HepG2 (cell line): ENCODE results near the gene FUT4. TPM values are rescaled to one million over a fixed set of nuclear protein-coding genes. Genes with fewer than 3 reads are reported as not detected.

ENCODE experiments used
- ATAC-seq: fragments of 200-7000 bp; cut with Tn5 transposase; 3 replicates; pipeline ENCODE4 v1.9.1; 2020; ENCODE audit warnings: mild to moderate bottlenecking, moderate library complexity
- BruUV-seq: library from RNA; stranded (reverse); fragments of 400-500 nt; replicated peaks from 2 replicates; lab custom pipeline; 2021; lab: Mats Ljungman, UMichigan
- CTCF ChIA-PET: fragments of 300-600 bp; formaldehyde crosslinking; extraction: SDS; loops from one replicate; lab custom pipeline; 2021; ENCODE audit warnings: low total read pairs, inconsistent platforms, low intra/inter-chr PET ratio; lab: Yijun Ruan, JAX
- POLR2A ChIA-PET: fragments of 350-600 bp; sonication (Branson Sonifier 250); formaldehyde crosslinking; loops from one replicate; lab custom pipeline; 2020; ENCODE audit warnings: antibody characterized with exemption, inconsistent platforms; lab: Yijun Ruan, JAX
- DNase-seq: peaks from one replicate; pipeline ENCODE4 v3.0.0-alpha.2; 2015; ENCODE audit warnings: low spot score
- FAIRE-seq: peaks from 3 replicates; lab custom pipeline; 2011; peaks lifted over from hg19 to GRCh38; lab: Jason Lieb, UNC
- H2AFZ ChIP-seq: one replicate; pipeline ENCODE4 v1.6.1; 2011; ENCODE audit warnings: low read length, inconsistent platforms
- H3K27ac ChIP-seq: fragments of 300-600 bp; 3 replicates; pipeline ENCODE4 v1.8.0; 2011; ENCODE audit warnings: mixed run types, mild to moderate bottlenecking, mixed read lengths, low read length, inconsistent platforms; ENCODE audit not compliant: insufficient read depth; ENCODE audit errors: extremely low read length
- H3K27me3 ChIP-seq, 2 experiments: fragments of 200-600 bp in 1 of 2; 2 replicates in 1 of 2; 3 replicates in 1 of 2; pipeline versions ENCODE4 v1.6.0 to v1.8.0; 2011; ENCODE audit warnings: low read length in 2 of 2, mild to moderate bottlenecking in 2 of 2, moderate library complexity in 2 of 2, inconsistent platforms in 1 of 2; ENCODE audit not compliant: insufficient read depth in 2 of 2, control insufficient read depth in 1 of 2
- H3K36me3 ChIP-seq, 2 experiments: fragments of 200-600 bp in 1 of 2; replicated peaks in 1 of 2; 2 replicates in 1 of 2; 3 replicates in 1 of 2; pipeline versions ENCODE4 v1.5.1 to v1.8.0; 2011; ENCODE audit warnings: low read length in 2 of 2, inconsistent platforms in 1 of 2; ENCODE audit not compliant: insufficient read depth in 2 of 2, control insufficient read depth in 1 of 2
- H3K4me1 ChIP-seq: 2 replicates; pipeline ENCODE4 v1.5.1; 2012; ENCODE audit warnings: low read length, inconsistent platforms; ENCODE audit not compliant: insufficient read depth
- H3K4me2 ChIP-seq: 2 replicates; pipeline ENCODE4 v1.6.0; 2011; ENCODE audit warnings: low read depth, low read length, inconsistent platforms
- H3K4me3 ChIP-seq, 3 experiments: fragments of 200-600 bp in 1 of 3; sonication (generic), shearing (Covaris generic) in 1 of 3; replicated peaks in 1 of 3; 2 replicates each; pipeline ENCODE4 v1.5.1; 2011 to 2016; ENCODE audit warnings: low read length in 3 of 3, inconsistent platforms in 2 of 3, low read depth in 2 of 3, mild to moderate bottlenecking in 2 of 3, control low read depth in 1 of 3, mixed read lengths in 1 of 3; ENCODE audit not compliant: insufficient read depth in 1 of 3
- H3K79me2 ChIP-seq: one replicate; pipeline ENCODE4 v1.6.1; 2011; ENCODE audit warnings: low read length, inconsistent platforms; ENCODE audit not compliant: insufficient read depth
- H3K9ac ChIP-seq: 2 replicates; pipeline ENCODE4 v1.6.0; 2011; ENCODE audit warnings: mild to moderate bottlenecking, low read depth, low read length, inconsistent platforms; ENCODE audit not compliant: insufficient read depth
- H3K9me3 ChIP-seq: 2 replicates; pipeline ENCODE4 v1.5.1; 2012; ENCODE audit warnings: mild to moderate bottlenecking, low read length
- H4K20me1 ChIP-seq: 2 replicates; pipeline ENCODE4 v1.6.0; 2011; ENCODE audit warnings: inconsistent platforms, mild to moderate bottlenecking, low read length, moderate library complexity; ENCODE audit not compliant: insufficient read depth
- BORCS8-MEF2B ChIP-seq: sonication (generic); formaldehyde crosslinking; IDR thresholded peaks from 2 replicates; pipeline ENCODE4 v1.8.0; 2022; ENCODE audit warnings: mild to moderate bottlenecking, missing genetic modification reagents
- CC2D1A ChIP-seq: sonication (generic); formaldehyde crosslinking; IDR thresholded peaks from 2 replicates; pipeline ENCODE4 v1.8.1; 2023; ENCODE audit warnings: mild to moderate bottlenecking, missing genetic modification reagents
- HNRNPUL1 ChIP-seq: fragments of 200-400 bp; formaldehyde crosslinking; IDR thresholded peaks from 2 replicates; pipeline ENCODE4 v1.6.1; 2017; ENCODE audit warnings: low read depth, mild to moderate bottlenecking, low read length, moderate library complexity
- JUNB ChIP-seq: sonication (generic); formaldehyde crosslinking; IDR thresholded peaks from 2 replicates; pipeline ENCODE4 v1.8.0; 2022; ENCODE audit warnings: missing genetic modification reagents, mild to moderate bottlenecking, borderline replicate concordance
- MTA1 ChIP-seq: sonication (generic); formaldehyde crosslinking; IDR thresholded peaks from 2 replicates; pipeline ENCODE4 v1.4.0; 2020; ENCODE audit warnings: missing genetic modification reagents, mild to moderate bottlenecking, borderline replicate concordance
- PTBP1 ChIP-seq: fragments of 200-400 bp; formaldehyde crosslinking; IDR thresholded peaks from 2 replicates; pipeline ENCODE4 v1.6.1; 2018; ENCODE audit warnings: low read length, low read depth; ENCODE audit not compliant: poor library complexity, severe bottlenecking
- RARG ChIP-seq: sonication (generic); formaldehyde crosslinking; IDR thresholded peaks from 2 replicates; pipeline ENCODE4 v1.4.0; 2020; ENCODE audit warnings: low read depth, mild to moderate bottlenecking, missing genetic modification reagents
- RELA ChIP-seq: sonication (generic); formaldehyde crosslinking; IDR thresholded peaks from 2 replicates; pipeline ENCODE4 v1.4.0; 2020; ENCODE audit warnings: missing genetic modification reagents
- TBX3 ChIP-seq: fragments of 450-650 bp; IDR thresholded peaks from 2 replicates; pipeline ENCODE4 v1.6.1; 2017; ENCODE audit warnings: antibody characterized with exemption, mild to moderate bottlenecking, inconsistent platforms, borderline replicate concordance
- TRAFD1 ChIP-seq: sonication (generic); formaldehyde crosslinking; IDR thresholded peaks from 2 replicates; pipeline ENCODE4 v1.5.1; 2020; ENCODE audit warnings: missing genetic modification reagents, mild to moderate bottlenecking, borderline replicate concordance
- ZBTB38 ChIP-seq: sonication (generic); formaldehyde crosslinking; IDR thresholded peaks from 2 replicates; pipeline ENCODE4 v1.5.1; 2020; ENCODE audit warnings: mild to moderate bottlenecking, missing genetic modification reagents
- ZKSCAN1 ChIP-seq: fragments of 150-350 bp; IDR thresholded peaks from 2 replicates; pipeline ENCODE4 v1.6.1; 2014; ENCODE audit warnings: low read length
- ZNF282 ChIP-seq: fragments of 450-650 bp; IDR thresholded peaks from 2 replicates; pipeline ENCODE4 v1.6.1; 2018; ENCODE audit not compliant: partially characterized antibody
- ZNF513 ChIP-seq: sonication (generic); formaldehyde crosslinking; conservative IDR thresholded peaks from 2 replicates; pipeline ENCODE4 v1.5.0; 2020; ENCODE audit warnings: missing genetic modification reagents
- ZNF558 ChIP-seq: sonication (generic); formaldehyde crosslinking; IDR thresholded peaks from 2 replicates; pipeline ENCODE4 v1.9.0; 2022; ENCODE audit warnings: mild to moderate bottlenecking, missing genetic modification reagents, borderline replicate concordance
- ZNF562 ChIP-seq: sonication (generic); formaldehyde crosslinking; IDR thresholded peaks from 2 replicates; pipeline ENCODE4 v1.8.0; 2022; ENCODE audit warnings: missing genetic modification reagents, borderline replicate concordance
- ZNF749 ChIP-seq: sonication (generic); formaldehyde crosslinking; IDR thresholded peaks from 2 replicates; pipeline ENCODE4 v1.8.0; 2022; ENCODE audit warnings: mild to moderate bottlenecking, missing genetic modification reagents, moderate library complexity, borderline replicate concordance
- ZNF770 ChIP-seq: sonication (generic); formaldehyde crosslinking; IDR thresholded peaks from 2 replicates; pipeline ENCODE4 v1.5.0; 2020; ENCODE audit warnings: mild to moderate bottlenecking, missing genetic modification reagents
- WGBS: methylation state at CpG from one replicate; pipeline ENCODE4 v1.1.6; 2017; ENCODE audit warnings: low lambda C conversion rate; 5-methylcytosine and 5-hydroxymethylcytosine counted together
- in situ Hi-C: cut with HindIII; loops from 2 replicates; pipeline ENCODE4 v1.10.0; 2017; ENCODE audit warnings: low pct_unique_long_range_greater_than_20kb; ENCODE audit not compliant: extremely low pct_ligation_motif_present
- intact Hi-C: fragments of 100-400 bp; cut with micrococcal nuclease; formaldehyde crosslinking; loops from one replicate; pipeline ENCODE4 v1.10.0; 2022; ENCODE audit not compliant: unreplicated experiment
- polyA plus RNA-seq, 8 experiments: library from polyadenylated mRNA; depleted of rRNA in 3 of 8; stranded (reverse) in 7 of 8; unstranded in 1 of 8; fragments of >200 nt; fragmentation: Illumina TruSeq in 4 of 8; extraction: Trizol in 4 of 8; gene quantifications; 2 replicates each; pipeline versions ENCODE4 v1.2.1 to v1.2.3, GENCODE V29; 2011 to 2016; ENCODE audit warnings: low read depth in 4 of 8, missing spikeins in 1 of 8, mixed read lengths in 1 of 8; ENCODE audit not compliant: insufficient read depth in 1 of 8
- total RNA-seq, 5 experiments: library from RNA; depleted of rRNA; stranded (reverse); fragments of >200 nt; fragmentation: Illumina TruSeq; extraction: Trizol; gene quantifications; 2 replicates each; pipeline ENCODE4 v1.2.3, GENCODE V29; 2016; ENCODE audit warnings: low read depth in 1 of 5

FUT4 gene
- total and polyA plus RNA-seq, 2 of the 13 experiments (the other 11 are each of a cell fraction or from before 2014, with no cell fraction given): 0.28 to 0.60 TPM

- no peak overlapping the region for H3K27ac ChIP-seq
- in situ Hi-C loops (no loop called here), intact Hi-C loops (no loop called here)
Observed at GRCh38 chr11:94524341-94524740, 19.4 kb upstream of the FUT4 start.

More at GRCh38 chr11:94524341-94524740, 19.4 kb upstream of the FUT4 start:
- FAIRE-seq (no peak), DNase-seq (no peak), ATAC-seq (no peak)
- 0% methylated on average over 1 of the region's 1 CpG for WGBS
- no peaks in the 10 kb centered on the region for H3K27me3 ChIP-seq
- no peaks in the 10 kb centered on the region for H3K79me2 ChIP-seq
- TF ChIP-seq ZNF558 (CRISPR knock-in tag): no peak
- no peak for TF ChIP-seq ZNF513
- TF ChIP-seq ZBTB38 (CRISPR knock-in tag): no peak
- TF ChIP-seq ZKSCAN1: no peak
- TF ChIP-seq CC2D1A (CRISPR knock-in tag): no peak
- TF ChIP-seq TBX3: no peak
- TF ChIP-seq RELA (CRISPR knock-in tag): no peak
- no peak for TF ChIP-seq TRAFD1 (CRISPR knock-in tag)
- TF ChIP-seq ZNF282: no peak
- no peak for TF ChIP-seq MTA1 (CRISPR knock-in tag)
- TF ChIP-seq PTBP1: no peak
- TF ChIP-seq RARG (CRISPR knock-in tag): no peak
- TF ChIP-seq ZNF749 (CRISPR knock-in tag): no peak
- no peak for TF ChIP-seq BORCS8-MEF2B (CRISPR knock-in tag)
- no peak for TF ChIP-seq ZNF562 (CRISPR knock-in tag)
- TF ChIP-seq JUNB: no peak
- TF ChIP-seq ZNF770 (CRISPR knock-in tag): no peak
- TF ChIP-seq HNRNPUL1: no peak
- no peak overlapping the region for H3K4me2 ChIP-seq
- no peak overlapping the region for H3K4me3 ChIP-seq
- H2AFZ ChIP-seq: no peak overlapping the region
- POLR2A ChIA-PET: no interaction called here
- H3K9ac ChIP-seq: no peak overlapping the region
- no TSS peak for BruUV-seq
- H3K4me1 ChIP-seq: no peaks in the 10 kb centered on the region
- H4K20me1 ChIP-seq: no peaks in the 10 kb centered on the region
- no peaks in the 10 kb centered on the region for H3K36me3 ChIP-seq
- CTCF ChIA-PET: no interaction called here
- no peaks in the 10 kb centered on the region for H3K9me3 ChIP-seq
